HG03432 (cell line): ENCODE measurements around the gene HOXC12.

Source experiments
- ATAC-seq: cut with Tn5 transposase; IDR thresholded peaks from one replicate; pipeline ENCODE4 v1.9.1; 2021; ENCODE audit warnings: mild to moderate bottlenecking, moderate library complexity; ENCODE audit not compliant: unreplicated experiment

Gene HOXC12

DNA sequence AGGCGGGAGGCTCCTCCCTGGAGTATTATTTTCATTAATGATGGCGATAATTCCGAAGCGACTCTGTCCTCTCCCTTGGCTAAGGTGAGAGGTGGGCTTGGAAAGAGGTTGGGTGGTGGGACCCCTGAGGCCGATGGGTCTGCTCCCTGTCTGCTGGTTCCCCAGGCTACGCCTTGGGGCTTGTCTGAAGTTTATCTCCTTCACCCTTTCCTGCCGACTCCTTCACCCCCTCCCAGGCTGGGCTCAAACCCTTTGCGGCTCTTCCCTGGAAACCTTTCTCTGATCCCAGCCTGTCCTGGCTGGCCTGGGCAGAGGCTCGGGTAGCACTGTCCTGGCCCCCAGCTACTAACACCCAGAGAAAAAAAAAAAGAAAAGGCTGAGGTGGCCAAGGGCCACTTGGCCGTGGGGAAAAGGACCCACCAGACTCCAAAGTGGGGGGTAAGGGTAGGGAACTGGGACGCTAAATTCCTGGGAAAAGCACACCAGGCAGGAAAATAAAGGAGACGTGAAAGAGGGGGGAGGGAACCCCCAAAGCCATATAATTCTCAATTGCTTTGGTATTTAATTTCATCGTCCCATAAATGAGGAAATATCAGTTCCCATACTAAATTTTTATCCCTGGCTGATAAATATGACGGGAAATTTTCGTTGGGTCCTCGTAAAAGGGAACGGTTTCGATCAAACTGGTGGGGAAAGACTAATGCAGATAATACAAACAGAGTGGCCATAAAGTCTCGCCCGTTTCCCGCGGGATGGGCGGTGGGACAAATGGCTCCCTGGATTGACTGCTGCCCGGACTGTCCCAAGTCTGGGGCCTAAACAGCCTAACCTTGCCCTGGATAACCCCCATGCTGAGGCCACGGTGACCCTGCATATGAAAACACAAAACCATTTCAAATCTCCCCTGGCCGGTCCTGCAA, 28.2 kb downstream of the HOXC12 start:
- ATAC-seq = no peak

DNA sequence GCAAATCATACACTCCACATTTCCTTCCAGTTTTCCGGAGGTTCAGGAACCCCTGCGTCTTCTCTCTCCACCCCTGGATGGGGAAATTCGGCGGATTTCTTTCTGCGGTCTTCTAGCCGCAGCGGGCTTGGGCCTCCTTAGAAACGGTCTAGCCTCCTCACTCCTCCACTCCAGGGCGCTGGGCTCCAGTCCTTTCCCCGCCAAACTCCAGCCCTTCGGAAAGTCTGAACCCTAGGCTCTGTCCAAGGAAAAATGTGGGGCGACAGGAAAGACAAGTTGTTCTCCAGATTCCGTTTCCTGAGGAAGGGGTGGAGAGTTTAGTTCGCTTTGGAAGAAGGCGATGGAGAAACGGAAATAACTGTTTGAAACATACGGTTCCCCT, 28.9 kb downstream of the HOXC12 start:
- no peak for ATAC-seq

DNA sequence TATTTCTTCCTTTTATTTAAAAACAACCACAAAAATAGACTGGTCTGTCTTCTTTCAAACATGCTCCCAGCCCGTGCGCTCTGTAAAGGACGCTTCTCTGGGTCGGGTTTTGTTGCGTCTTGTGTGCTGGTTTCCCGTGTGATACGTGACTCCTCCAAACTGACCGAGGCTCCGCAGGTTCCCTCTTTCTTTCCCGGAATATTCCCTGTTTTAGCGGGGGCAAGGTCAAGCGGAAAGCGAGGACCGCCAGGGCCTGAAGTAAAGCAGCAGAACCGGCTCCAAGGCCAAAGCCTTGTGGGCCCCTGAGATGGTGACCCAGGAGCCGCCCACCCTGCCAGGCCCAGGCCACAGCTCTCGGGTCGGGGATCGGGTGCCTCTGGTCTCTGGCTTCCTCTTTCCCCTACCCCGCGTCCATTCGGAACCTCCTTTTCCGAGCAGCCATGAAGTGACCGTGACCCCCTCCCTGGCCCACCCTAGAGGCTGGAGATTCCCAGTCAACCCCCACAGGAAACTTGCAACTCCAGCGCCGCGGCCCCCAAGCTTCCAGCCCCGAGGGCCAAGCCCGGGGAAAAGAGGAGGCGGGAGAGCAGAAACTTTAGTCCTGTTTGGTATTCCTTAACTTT, 29.4 kb downstream of the HOXC12 start:
- ATAC-seq = no peak

DNA sequence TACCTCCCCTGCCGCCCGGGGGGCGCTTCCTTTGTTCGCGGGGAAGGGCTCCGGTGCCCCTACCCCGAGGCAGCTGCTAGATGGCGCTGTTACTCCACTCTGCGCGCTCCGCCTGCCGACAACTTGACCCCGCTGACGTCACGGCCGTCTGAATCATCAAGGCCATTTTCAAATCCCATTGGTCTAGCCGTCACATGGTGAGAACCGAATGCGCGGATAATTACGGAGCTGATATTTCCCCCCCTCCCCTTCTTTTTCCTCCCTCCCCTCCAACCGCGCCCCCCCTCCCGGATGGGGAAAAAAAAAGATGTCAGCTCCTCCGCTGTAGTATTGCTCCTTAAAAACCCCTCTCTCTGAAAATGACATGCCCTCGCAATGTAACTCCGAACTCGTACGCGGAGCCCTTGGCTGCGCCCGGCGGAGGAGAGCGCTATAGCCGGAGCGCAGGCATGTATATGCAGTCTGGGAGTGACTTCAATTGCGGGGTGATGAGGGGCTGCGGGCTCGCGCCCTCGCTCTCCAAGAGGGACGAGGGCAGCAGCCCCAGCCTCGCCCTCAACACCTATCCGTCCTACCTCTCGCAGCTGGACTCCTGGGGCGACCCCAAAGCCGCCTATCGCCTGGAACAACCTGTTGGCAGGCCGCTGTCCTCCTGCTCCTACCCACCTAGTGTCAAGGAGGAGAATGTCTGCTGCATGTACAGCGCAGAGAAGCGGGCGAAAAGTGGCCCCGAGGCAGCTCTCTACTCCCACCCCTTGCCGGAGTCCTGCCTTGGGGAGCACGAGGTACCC, 30.4 kb downstream of the HOXC12 start, which contains the start of gene HOXC10:
HOXC10 (plus strand) TSS at position 246 of the 791 bp plus-strand sequence; CDS start at position 360, 114 bp downstream.
- peak; percentile 60 for ATAC-seq

DNA sequence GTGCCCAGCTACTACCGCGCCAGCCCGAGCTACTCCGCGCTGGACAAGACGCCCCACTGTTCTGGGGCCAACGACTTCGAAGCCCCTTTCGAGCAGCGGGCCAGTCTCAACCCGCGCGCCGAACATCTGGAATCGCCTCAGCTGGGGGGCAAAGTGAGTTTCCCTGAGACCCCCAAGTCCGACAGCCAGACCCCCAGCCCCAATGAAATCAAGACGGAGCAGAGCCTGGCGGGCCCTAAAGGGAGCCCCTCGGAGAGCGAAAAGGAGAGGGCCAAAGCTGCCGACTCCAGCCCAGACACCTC, 30.9 kb downstream of the HOXC12 start:
- ATAC-seq = no peak

DNA sequence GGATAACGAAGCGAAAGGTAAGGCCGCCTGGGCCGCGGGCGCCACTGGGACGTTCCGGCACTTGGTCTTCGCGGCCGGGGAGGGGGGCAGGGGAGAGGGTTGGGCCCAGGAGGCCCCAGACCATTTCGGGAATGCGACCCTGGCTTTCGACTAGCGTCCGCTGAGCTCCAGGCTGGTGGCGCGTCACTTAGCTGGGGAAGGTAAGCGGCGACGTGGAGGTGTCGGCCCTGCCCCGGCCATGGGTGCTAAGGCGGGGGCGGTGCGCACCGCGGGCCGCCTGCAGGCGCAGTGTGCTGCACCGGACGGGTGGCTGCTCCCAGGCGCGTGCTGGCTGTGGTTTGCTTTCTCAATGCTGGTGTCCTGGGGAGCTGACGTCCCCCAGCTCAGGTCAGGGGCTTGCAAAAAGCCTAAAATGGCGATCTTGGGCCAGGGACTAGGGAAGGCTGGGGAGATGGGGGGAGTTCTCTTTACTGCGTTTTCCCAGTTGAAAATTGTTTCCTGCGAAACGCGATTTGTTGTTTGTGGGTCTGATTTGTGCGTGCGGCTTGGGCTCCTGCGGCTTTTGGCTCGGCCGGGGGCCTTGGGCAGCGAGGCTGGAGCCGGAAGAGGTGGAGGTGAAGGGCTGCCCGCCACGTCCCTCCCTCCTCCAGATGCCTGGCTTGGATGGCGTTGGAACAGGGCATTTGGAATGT, 31.4 kb downstream of the HOXC12 start:
- no peak for ATAC-seq

DNA sequence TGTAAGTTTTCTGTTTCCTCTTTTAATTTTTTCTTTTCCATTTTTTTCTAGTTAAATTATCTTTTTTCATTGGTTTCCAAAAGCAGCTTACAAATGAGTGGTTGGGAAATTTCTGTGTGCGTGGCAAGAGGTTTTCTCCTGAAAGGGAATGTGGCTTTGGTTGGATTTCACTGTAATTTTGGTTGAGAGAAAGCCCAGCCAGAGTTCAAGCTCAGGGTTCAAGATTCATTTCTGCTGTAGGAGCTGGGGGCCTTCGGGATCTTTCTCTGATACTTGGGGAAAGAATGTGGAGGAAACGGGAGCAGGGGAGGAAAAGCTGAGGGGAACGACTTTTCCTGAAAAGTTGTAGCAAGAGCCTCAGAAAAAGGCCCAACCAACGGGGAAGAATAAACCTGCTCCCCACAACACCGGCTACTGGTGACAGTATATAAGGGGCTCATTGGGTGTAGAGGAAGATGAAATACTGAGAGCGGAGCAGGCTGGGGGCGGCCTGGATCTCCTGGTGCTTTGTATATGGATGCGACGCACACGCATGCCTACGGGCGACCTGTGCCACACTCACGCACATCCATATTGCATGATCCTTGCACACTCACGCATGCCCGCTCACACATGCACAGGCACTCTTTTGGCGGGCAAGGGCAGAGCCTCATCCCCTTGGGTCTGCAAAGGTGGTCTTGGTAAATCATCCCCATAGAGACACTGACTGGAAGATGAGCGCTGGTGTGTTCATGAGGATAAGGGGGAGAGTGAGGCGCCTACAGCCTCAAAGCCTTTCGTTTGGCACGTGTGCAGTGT, 32.2 kb downstream of the HOXC12 start:
- ATAC-seq = no peak

DNA sequence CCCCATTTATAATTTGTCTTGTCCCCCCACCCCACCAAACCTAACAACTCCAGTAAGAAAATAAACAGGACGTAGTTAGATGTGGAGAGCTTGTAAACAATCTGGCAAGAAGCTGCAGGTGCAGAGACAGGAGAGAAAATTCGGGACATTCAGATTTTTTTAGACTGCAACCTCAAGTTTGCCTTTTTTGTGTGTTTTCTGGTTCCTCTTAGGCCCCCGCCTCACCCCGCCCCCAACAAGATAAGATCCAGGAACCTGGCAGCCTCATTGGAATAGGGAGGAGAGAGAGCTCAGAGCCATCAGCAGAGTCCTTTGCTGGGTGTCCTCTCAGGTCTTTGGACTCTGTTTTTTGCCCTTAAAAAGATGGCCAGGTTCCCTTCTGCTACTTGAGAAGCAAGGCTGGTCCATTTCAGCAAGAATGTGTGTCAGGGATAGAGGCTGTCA, 33.1 kb downstream of the HOXC12 start:
- ATAC-seq = no peak

DNA sequence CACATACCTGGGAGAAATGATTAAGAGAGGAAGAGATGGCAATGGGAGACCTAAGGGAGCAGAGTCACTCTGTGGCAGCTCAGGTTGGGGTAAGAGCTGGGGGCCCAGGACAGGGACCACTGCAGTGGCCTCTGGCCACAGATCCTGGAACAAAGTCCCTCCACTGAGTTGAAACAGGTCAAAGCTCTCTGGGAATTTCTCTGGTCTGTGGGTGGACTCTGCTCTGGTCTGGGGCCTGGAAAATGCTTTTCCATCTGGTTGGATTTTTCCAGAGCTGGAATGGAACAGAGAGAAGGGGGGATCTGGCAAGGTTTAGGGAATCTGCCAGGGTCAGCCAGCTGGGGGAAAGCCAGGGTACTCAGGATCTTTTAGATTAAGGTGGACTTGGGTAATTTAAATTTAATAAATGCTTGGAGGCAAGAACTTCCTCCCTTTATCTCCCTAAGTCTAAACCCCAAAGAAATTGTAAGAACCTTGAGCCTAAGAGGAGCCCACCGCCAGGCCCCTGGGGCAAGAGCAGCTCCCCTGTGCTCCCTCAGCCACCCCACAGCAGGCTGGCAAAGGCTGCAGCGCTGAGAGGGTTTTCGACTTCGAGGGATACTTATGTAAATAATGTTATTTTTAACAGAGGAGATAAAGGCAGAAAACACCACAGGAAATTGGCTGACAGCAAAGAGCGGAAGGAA, 34.0 kb downstream of the HOXC12 start:
- peak; percentile 10 for ATAC-seq

DNA sequence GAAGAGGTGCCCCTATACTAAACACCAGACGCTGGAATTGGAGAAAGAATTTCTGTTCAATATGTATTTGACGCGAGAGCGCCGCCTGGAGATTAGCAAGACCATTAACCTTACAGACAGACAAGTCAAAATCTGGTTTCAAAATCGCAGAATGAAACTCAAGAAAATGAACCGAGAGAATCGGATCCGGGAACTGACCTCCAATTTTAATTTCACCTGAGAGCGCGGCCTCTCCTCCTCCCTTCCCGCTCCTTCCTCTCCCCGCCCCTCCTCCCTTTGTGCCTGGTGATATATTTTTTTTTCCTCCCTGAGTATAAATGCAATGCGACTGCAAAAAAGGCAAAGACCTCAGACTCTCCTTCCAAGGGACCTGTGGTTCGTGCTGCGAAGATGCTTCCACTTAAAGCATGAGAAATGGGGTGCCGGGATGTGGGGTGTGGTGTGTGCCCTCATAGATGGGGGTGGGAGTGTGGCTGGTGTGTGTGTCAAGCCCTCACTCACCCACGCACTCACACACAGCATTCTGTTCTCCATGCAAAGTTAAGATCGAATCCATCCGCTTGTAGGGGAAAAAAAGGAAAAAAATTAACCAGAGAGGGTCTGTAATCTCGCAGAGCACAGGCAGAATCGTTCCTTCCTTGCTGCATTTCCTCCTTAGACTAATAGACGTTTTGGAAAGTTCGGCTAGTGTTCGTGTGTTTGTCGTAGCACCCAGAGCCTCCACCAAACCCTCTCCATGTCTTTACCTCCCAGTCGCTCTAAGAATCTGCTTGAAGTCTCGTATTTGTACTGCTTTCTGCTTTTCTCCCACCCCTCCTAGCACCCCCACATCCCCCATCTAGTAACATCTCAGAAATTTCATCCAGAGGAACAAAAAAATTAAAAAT, 34.8 kb downstream of the HOXC12 start:
- peak; percentile 43 for ATAC-seq

DNA sequence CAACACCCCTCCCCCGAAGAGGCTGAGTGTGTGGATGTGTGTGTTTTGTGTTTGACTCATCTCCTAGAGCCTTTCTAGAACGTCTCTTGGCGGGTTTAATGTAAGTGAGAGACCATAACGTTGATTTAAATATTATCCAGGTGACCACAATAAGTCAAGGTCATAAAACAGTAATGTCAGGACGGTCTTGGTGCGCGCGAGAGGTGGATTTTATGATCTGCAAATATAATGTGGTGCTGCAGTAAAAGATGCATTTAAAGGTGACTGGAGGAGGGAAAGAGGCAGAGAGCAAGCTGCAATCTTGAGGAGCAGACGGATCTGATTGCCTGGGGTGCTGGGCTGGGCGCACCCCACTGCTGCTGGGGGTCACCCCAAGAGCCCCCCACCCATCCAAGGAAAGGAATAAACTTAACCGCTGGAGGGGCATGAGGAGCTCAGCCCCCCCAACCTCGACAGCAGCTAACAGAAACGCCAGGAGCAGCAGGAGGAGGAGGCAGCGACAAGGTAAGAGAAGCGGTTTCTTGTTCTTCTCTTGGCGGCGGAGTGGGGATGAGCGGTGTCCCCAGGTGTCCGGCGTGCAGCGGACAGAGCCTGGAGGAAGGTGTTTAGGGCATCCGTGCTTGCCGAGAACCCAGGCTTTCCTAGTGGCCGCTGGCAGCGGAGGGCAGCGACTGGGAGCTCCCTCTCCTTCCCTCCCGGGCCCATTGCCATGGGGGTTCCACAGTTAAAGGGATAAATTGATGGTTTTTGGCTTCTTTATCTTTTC, 35.8 kb downstream of the HOXC12 start:
- ATAC-seq = no peak

DNA sequence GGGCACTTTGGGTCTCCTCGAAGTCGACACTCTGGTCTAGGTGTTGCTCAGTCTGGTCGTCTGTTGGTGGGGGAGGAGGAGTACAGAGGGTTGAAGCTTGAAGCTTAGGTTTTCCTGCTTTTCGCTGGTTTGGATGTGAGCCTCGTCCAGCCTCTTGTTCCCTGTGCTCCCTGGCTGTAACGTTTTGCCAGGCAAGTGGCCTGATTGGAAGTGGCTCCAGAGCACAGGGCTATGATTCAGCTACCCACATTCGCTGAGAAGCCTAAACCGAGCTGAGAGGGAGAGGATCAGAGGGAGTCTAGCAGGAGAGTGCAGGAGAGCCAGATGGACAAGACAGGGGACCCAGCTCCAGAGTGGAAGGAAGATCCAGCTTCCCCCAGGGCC, 36.4 kb downstream of the HOXC12 start:
- ATAC-seq = no peak

DNA sequence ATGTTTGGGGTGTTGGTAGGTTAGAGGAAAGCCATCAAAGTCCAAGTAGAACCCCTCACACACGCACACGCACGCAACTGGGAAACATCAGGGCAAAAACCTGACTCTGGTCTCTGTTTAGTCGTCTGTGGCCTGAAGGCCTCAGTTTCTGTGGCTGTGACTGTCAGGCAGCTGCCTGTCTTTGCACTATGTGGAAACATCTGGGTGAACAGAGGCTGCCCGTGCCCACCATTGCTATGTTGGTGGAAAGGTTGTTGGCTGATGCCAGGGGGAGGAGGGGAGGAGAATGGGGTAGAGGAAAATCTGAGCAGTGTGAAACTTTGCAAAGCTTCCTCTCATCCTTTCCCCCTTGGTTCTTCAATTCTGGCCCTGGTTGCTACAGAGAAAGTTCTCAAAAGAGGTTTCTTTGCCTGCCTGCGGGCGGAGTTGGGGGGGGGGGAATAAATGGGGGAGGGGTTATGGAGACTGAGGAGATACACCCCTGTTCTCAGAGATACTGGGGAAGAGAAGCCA, 37.7 kb downstream of the HOXC12 start:
- ATAC-seq = no peak

DNA sequence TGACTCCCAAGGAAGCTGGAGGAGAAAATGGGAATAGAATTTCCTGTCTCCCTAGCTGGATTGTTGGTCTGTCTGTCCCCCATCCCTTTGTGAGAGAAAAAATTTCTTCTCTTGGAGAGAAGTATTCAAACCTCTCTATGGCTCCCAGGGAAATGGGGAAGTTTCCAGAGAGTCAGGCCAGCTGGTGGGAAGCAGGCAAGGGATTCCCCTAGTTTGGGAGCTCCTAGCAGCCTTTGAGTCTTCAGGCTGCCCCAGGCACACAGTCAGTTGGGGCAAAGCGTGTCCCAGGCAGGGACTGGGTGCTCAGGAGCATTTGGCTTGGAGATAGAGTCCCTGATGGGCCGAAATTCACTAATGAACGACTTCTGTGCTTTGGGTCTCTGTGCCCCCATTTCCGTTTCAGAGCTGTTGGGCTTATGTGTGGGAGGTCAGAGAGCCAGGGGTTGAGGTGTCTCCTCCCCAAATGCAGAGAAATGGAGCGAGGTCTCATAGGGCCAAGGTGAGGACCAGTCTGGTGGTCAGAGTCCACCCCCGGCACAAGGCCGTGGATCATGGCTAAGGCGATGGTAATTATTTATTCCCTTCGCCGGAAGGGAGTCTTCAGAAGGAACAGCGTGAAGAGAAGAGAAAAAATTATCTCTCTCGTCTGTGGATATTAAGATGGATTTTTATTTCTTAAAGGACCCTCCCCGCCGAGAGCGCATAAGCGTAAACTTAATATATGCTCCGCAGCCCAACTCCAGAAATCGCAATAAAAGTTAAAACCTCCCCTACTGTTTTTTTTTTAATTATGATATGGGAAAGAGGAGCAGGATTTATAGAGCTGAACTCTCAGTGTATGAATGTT, 38.7 kb downstream of the HOXC12 start:
- no peak for ATAC-seq

DNA sequence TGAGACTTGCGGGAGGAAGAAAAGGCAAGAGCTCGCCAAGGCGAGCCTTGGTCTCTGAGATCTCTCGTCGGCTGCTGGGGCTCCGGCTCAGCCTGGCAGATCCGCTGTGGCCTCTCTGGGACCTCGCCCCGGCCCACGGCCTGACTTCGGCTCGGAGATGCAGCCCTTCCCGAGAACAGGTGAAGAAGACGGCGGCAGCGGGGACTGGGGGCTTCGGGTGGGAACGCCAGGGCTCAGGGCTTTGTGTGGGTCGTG, 39.2 kb downstream of the HOXC12 start:
- no peak for ATAC-seq

DNA sequence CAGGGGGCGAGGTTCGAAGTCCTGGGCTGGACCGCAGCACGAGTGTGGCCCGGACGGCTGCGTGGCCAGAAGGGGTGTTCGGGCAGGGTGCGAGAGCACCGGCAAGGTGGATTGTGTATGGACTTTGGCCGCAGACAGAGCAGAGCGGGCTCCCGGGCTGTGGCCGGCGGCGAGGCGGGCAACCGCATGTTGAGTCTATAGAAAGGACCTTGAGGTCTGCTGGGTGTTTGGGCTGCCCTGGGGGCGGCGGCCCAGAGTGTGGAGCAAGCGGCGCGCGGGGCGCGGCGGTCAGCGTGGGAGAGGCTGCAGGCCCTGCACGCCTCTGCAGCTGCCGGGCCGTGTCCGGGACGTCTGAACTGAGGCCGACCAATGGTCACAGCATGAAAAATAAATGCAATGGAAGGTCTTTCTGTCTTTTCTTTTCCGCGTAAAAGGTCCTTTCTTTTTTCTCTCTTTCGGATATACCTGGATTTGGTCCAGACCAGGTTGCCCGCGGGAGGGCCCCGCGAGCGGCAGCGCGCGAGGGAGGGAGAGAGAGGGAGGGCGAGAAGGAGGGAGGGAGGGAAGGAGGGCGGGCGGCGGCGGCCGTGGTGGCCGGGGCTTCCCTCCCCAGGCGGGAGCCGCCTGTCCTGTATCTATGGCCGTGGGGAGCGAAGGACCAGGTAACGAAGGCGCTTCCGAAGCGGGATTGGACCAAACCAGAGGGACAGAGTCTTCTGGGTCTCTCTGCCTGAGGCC, 39.7 kb downstream of the HOXC12 start:
- ATAC-seq = no peak
